Choroid plexus epithelial cell (primary cell): ENCODE results near the gene CCDC194.
"Not testable (repeated sequence)": the region's sequence is repeated elsewhere in the genome, so short reads cannot be mapped to it uniquely, and the experiment has no call there.

Source experiments
- DNase-seq: peaks from one replicate; pipeline ENCODE4 v3.0.0-alpha.2; 2010; ENCODE audit warnings: low read depth
- H3K4me3 ChIP-seq: 2 replicates; pipeline ENCODE4 v1.5.1; 2011; ENCODE audit warnings: low read depth, mild to moderate bottlenecking, control low read depth, low read length, moderate library complexity
- TF ChIP-seq, protein P1 (sequence below): conservative IDR thresholded peaks from 2 replicates; pipeline ENCODE4 v1.5.1; 2011; ENCODE audit warnings: low read depth, mild to moderate bottlenecking, control low read depth, inconsistent platforms, low read length, moderate library complexity

The CCDC194 gene

DNA sequence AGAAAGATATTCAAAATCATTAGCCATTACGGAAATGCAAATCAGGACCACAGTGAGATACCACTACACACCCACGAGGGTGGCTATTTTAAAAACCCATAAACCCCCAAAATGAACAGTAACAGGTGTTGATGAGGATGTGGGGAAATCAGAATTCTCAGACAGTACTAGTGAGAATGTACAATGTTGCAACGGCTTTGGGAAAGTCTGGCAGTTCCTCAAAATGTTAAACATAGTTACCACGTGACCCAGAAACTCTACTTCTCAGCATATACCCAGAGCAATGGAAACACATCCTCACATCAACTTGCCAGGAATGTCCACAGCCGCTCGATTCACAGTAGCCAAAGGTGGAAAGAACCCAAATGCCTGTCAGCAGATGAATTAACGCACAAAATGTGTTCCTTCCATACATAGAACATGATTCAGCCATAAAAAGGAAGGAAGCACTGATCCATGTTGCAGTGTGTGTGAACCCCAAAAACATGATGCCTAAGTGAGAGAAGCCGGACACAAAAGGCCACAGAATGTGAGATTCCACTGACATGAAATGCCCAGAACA, 23.9 kb downstream of the CCDC194 start:
- no peak overlapping the region for H3K4me3 ChIP-seq
- TF ChIP-seq, protein P1, sequence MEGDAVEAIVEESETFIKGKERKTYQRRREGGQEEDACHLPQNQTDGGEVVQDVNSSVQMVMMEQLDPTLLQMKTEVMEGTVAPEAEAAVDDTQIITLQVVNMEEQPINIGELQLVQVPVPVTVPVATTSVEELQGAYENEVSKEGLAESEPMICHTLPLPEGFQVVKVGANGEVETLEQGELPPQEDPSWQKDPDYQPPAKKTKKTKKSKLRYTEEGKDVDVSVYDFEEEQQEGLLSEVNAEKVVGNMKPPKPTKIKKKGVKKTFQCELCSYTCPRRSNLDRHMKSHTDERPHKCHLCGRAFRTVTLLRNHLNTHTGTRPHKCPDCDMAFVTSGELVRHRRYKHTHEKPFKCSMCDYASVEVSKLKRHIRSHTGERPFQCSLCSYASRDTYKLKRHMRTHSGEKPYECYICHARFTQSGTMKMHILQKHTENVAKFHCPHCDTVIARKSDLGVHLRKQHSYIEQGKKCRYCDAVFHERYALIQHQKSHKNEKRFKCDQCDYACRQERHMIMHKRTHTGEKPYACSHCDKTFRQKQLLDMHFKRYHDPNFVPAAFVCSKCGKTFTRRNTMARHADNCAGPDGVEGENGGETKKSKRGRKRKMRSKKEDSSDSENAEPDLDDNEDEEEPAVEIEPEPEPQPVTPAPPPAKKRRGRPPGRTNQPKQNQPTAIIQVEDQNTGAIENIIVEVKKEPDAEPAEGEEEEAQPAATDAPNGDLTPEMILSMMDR: no peak
- peak; percentile 84 for DNase-seq

DNA sequence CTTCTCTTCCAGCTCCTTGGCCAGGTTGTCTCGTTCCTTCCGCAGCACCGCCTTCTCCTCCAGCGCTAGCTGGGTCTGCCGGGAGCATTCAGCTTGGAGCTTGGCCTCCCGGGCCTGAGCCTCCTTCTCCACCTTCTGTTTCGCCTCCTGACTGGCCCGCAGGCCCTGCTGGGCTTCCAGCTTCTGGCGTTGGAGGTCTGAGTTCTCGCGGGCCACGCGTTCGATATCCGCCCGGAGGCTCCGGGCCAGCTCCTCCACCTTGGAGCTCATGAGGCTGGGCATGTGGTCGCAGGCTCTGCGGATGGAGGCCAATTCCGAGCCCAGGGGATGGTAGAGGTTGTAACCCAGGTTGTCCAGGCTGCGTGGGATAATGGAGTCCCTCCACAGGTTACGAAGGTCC, 28.6 kb downstream of the CCDC194 start:
- no peak overlapping the region for H3K4me3 ChIP-seq
- TF ChIP-seq, protein P1: no peak
- DNase-seq: no peak

DNA sequence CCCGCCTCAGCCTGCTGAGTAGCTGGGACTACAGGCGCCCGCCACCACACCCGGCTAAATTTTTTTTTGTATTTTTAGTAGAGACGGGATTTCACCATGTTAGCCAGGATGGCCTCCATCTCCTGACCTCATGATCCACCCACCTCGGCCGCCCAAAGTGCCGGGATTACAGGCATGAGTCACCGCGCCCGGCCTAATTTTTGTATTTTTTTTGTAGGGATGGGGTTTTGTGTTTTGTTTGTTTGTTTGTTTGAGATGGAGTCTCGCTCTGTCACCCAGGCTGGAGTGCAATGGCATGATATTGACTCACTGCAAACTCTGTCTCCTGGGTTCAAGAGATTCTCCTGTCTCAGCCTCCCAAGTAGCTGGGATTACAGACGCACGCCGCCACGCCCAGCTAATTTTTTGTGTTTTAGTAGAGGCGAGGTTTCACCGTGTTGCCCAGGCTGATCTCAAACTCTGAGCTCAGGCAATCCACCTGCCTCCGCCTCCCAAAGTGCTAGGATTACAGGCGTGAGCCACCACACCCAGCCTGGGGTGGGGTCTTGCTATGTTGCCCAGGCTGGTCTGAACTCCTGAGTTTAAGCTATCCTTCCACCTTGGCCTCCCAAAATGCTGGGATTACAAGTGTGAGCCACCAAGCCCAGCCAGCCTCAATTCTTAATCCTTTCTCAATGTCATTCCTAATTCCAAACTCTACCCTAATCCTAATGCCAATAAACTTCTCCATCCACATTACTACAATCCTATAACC, 30.0 kb downstream of the CCDC194 start:
- not testable (repeated sequence) for DNase-seq, H3K4me3 ChIP-seq

DNA sequence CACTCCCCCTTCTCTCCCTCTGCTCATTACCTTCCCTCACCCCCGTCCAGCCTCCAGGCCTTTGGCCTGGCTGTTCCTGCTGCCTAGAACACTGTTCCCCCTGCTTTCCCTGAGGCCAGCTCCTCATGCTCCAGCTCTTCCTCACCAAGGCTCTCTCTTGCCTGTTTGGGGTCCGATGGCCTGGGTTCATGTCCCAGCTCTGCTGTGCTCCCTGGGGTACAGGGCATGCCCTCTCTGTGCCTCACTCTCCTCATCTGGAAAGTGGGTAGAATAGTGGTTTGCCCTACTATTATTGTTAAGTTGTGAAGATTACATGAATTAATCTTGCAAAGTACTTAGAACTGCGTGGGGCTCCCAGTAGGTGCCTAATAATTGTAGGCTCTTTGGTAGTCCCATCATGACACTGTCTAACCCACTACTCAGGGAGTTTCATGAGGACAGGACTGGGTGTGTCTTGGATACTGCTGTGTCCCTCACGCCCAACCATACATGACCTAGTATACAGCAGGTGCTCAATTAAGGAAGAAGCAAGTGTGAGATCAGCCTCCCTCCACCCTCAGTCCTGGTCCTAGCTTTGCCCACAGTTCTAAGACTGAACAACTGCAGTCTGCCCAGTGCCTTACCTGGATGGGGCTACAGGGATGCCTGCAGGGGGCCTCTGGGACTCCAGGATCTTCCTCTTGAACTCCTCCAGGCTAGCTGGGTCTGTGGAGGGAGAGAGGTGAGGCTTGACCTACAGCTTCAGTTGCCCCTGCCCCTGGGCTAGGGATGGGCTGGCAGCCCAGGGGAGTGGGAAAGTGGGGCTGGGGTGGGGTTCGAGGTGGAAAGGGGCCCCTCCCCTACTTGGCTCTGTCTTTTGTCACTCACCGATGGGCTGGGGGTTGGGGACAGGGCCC, 33.8 kb downstream of the CCDC194 start:
- no peak overlapping the region for H3K4me3 ChIP-seq
- TF ChIP-seq, protein P1: no peak
- DNase-seq: no peak

DNA sequence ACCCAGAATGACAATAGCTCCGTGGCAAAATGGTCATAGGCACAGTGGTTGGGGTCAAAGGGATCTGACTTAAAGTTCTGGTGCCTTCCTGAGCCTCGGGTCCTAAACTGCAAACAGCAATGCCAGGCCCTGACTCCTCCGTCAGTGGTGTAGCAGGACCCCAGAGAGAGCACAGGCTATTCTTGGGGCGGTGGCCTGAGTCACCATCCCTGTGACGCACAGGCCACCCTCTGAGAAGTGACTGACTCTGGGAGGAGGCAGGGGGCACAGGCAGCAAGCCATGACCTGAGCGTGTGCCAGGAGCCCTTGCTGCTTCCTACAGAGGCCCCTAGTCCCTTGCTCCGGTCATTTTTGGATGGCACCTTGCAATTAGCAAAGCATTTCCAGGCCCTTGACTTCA, 35.6 kb downstream of the CCDC194 start:
- TF ChIP-seq, protein P1: no peak
- DNase-seq: peak; percentile 69
- H3K4me3 ChIP-seq: no peak overlapping the region

DNA sequence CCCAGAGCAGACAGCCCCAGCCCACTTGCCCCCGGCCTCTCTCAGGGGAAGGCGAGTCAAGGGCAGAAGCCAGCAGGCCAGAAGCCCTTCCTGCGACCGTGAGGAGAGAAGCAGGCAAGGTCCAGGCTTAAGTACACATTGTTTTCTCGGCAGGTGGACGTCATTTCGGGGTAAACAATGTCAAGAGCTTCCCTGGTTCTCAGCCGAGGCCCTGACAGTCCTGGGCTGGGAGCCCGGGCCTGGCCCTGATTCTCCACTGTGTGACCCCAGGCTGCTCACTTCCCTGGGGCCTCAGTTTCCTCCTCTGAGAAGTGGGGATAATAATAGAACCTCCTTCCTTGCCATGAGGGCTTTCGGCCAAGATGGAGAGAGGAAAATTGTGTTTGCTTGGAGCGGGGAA, 36.3 kb downstream of the CCDC194 start:
- no peak overlapping the region for H3K4me3 ChIP-seq
- no peak for DNase-seq
- TF ChIP-seq, protein P1: no peak

DNA sequence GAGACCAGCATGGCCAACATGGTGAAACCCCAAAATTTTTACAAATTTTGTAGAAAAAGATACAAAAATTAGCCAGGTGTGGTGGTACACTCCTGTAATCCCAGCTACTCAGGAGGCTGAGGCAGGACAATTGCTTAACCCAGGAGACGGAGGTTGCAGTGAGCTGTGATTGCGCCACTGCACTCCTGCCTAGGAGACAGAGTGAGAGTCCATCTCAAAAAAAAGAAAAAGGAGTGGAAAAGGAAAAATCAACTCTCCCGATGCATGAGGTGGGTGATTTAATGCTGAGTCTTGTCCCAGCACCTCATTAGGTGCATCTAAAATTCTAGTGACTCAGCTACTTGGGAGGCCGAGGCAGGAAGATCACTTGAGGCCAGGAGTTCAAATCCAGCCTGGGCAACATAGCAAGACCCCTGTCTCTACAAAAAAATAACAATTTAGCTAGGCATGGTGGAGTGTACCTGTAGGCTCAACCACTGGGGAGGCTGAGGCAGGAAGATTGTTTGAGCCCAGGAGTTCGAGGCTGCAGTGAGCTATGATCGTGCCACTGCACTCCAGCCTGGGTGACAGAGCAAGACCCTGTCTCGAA, 36.8 kb downstream of the CCDC194 start:
- no peak overlapping the region for H3K4me3 ChIP-seq
- DNase-seq: no peak
- TF ChIP-seq, protein P1: no peak
